ENCODE measurements around the gene FDXACB1.

FDXACB1 gene

GRCh38 chr11:111878849-111879636 lies at the start of gene FDXACB1, which contains the start of gene CFAP68:
TSS of gene FDXACB1 (minus strand) at chr11:111879165. CDS start at chr11:111879132, 33 bp downstream.
TSS of gene CFAP68 (plus strand) at chr11:111879541. CDS start at chr11:111879561, 20 bp downstream.
- peak; percentile 82 to 92 for DNase-seq (ENCODE audit: low read depth in 1 of 2, low spot score in 1 of 2)

- DNase-seq (ENCODE audit: low read depth in 1 of 2, low spot score in 1 of 2), result peak; percentile 88 to 92
These were observed 47.8 kb upstream of the FDXACB1 start for GRCh38 chr11:111926505-111927391.

- no peak for DNase-seq (ENCODE audit: low read depth in 1 of 2, low spot score in 1 of 2)
These were observed 47.0 kb upstream of the FDXACB1 start for GRCh38 chr11:111925953-111926352.

GRCh38 chr11:111923951-111924350 lies 45.0 kb upstream of the FDXACB1 start:
- DNase-seq (ENCODE audit: low read depth in 1 of 2, low spot score in 1 of 2), result no peak

GRCh38 chr11:111923351-111923788 lies 44.4 kb upstream of the FDXACB1 start:
- no peak for DNase-seq (ENCODE audit: low read depth in 1 of 2, low spot score in 1 of 2)

- DNase-seq (ENCODE audit: low read depth in 1 of 2, low spot score in 1 of 2), result no peak
These were observed 43.8 kb upstream of the FDXACB1 start for GRCh38 chr11:111922803-111923202.

- DNase-seq (ENCODE audit: low read depth in 1 of 2, low spot score in 1 of 2), result no peak
These were observed 42.7 kb upstream of the FDXACB1 start for GRCh38 chr11:111921541-111922230.

GRCh38 chr11:111920908-111921307 lies 41.9 kb upstream of the FDXACB1 start:
- DNase-seq (ENCODE audit: low read depth in 1 of 2, low spot score in 1 of 2), result no peak

GRCh38 chr11:111918390-111919256 lies 39.7 kb upstream of the FDXACB1 start, which contains the start of gene C11orf52:
TSS of gene C11orf52 (plus strand) at chr11:111918913. CDS start at chr11:111918973, 60 bp downstream.
- no peak for DNase-seq (ENCODE audit: low read depth in 1 of 2, low spot score in 1 of 2)

GRCh38 chr11:111917788-111918187 lies 38.8 kb upstream of the FDXACB1 start:
- DNase-seq (ENCODE audit: low read depth in 1 of 2, low spot score in 1 of 2), result no peak

- no peak for DNase-seq (ENCODE audit: low read depth in 1 of 2, low spot score in 1 of 2)
These were observed 38.3 kb upstream of the FDXACB1 start for GRCh38 chr11:111917312-111917711.

GRCh38 chr11:111916768-111917167 lies 37.8 kb upstream of the FDXACB1 start:
- DNase-seq (ENCODE audit: low read depth in 1 of 2, low spot score in 1 of 2), result no peak

- no peak for DNase-seq (ENCODE audit: low read depth in 1 of 2, low spot score in 1 of 2)
These were observed 35.0 kb upstream of the FDXACB1 start for GRCh38 chr11:111913997-111914396.

GRCh38 chr11:111913031-111913861 lies 34.3 kb upstream of the FDXACB1 start:
- no peak for DNase-seq (ENCODE audit: low read depth in 1 of 2, low spot score in 1 of 2)

- DNase-seq (ENCODE audit: low read depth in 1 of 2, low spot score in 1 of 2), result no peak
These were observed 33.6 kb upstream of the FDXACB1 start, which contains the start of gene HSPB2 for GRCh38 chr11:111912535-111912934. TSS of gene HSPB2 (plus strand) at chr11:111912734. CDS start at chr11:111912830, 96 bp downstream.

- DNase-seq (ENCODE audit: low read depth in 1 of 2, low spot score in 1 of 2), result no peak
These were observed 32.8 kb upstream of the FDXACB1 start, which contains the start of gene CRYAB for GRCh38 chr11:111911563-111912401. TSS of gene CRYAB (minus strand) at chr11:111911770. CDS start at chr11:111911724, 46 bp downstream.

- no peak for DNase-seq (ENCODE audit: low read depth in 1 of 2, low spot score in 1 of 2)
These were observed 32.0 kb upstream of the FDXACB1 start for GRCh38 chr11:111910676-111911562.

All from activated T-helper 1 cell treated with anti-CD3 and anti-CD28 coated beads, Interleukin-2, amount 50 U/mL, for 16 hours (primary cell).